Breast epithelium (tissue), 4 donors: Measurements from ENCODE around the gene ANG. TPM values are rescaled to one million over a fixed set of nuclear protein-coding genes. Genes with fewer than 3 reads are reported as not detected.

Experiments
- DNase-seq, 2 donors: peaks; one replicate each; pipeline ENCODE4 v3.0.0-alpha.2; 2019; ENCODE audit warnings: low spot score in 2 of 2
- H3K27ac ChIP-seq, 2 donors: fragments of 200-600 bp; sonication (generic) in 1 of 2; one replicate each; pipeline ENCODE4 v1.5.1; 2016 to 2019; ENCODE audit warnings: mild to moderate bottlenecking in 1 of 2
- H3K27me3 ChIP-seq, 2 donors: fragments of 200-600 bp; sonication (generic) in 1 of 2; one replicate each; pipeline versions ENCODE4 v1.5.1 to v1.6.0; 2017 to 2019; ENCODE audit warnings: control low read depth in 1 of 2, mild to moderate bottlenecking in 1 of 2
- H3K36me3 ChIP-seq: fragments of 200-600 bp; one replicate; pipeline ENCODE4 v1.5.1; 2019
- H3K4me1 ChIP-seq, 2 donors: fragments of 200-600 bp; sonication (generic); one replicate each; pipeline ENCODE4 v1.5.1; 2016 to 2019; ENCODE audit warnings: control low read depth in 1 of 2
- H3K4me3 ChIP-seq, 3 donors: fragments of 200-600 bp; sonication (generic); 1 replicate in 2 of 3; 2 replicates in 1 of 3; pipeline ENCODE4 v1.5.1; 2016 to 2019; ENCODE audit warnings: mild to moderate bottlenecking in 3 of 3, moderate library complexity in 2 of 3
- H3K9me3 ChIP-seq, 2 donors: fragments of 200-600 bp; sonication (generic) in 1 of 2; one replicate each; pipeline ENCODE4 v1.5.1; 2016 to 2019; ENCODE audit warnings: control low read depth in 1 of 2
- POLR2A ChIP-seq: fragments of 450-650 bp; IDR thresholded peaks from one replicate; pipeline ENCODE4 v1.6.1; 2016; ENCODE audit warnings: antibody characterized with exemption, mild to moderate bottlenecking, moderate library complexity
- POLR2AphosphoS5 ChIP-seq, 3 donors: sonication (generic); formaldehyde crosslinking; IDR thresholded peaks; one replicate each; pipeline ENCODE4 v1.6.1; 2017; ENCODE audit warnings: antibody characterized with exemption in 3 of 3
- intact Hi-C: fragments of 100-400 bp; cut with DNase I; formaldehyde crosslinking; loops from one replicate; pipeline ENCODE4 v1.15.1; 2023; ENCODE audit warnings: low total_unique reads
- total RNA-seq, 3 donors: library from RNA; depleted of rRNA; stranded (reverse); fragments of >200 nt; gene quantifications; one replicate each; pipeline ENCODE4 v1.1.0, GENCODE V29; 2016
- TF ChIP-seq, protein P1 (sequence below), 3 donors: fragments of 450-650 bp; IDR thresholded peaks; one replicate each; pipeline ENCODE4 v1.5.1; 2016 to 2017; ENCODE audit warnings: antibody characterized with exemption in 3 of 3, mild to moderate bottlenecking in 3 of 3, moderate library complexity in 3 of 3

ANG gene
- total RNA-seq, 3 donors from 2014 or later = 49.2 to 59.8 (median 55.5) TPM

DNA sequence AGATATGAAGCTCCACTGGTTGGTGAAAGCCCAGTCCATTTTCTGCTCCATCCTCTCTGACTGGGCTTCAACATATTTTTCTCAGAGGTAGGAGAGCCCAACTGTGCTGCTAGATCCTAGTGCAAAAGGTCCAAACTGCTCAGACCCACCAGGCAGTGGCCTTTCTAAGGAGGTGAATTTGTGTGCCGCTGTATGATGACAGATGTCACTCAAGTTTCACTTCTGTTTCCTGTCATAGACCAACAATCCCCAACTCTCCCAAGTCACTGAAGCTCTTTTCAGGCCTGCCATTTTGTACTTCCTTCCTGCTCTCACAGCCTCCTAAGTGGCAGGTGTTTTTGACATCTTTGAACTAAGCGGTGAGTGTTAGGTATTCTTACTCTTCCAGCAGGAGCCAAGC, 20.6 kb upstream of the ANG start:
- DNase-seq = no peak
- Histone ChIP-seq H3K27ac (no peak overlapping the region), H3K27me3 (no peaks in the 10 kb centered on the region), H3K4me1 (no peaks in the 10 kb centered on the region), H3K4me3 (no peak overlapping the region), H3K9me3 (no peaks in the 10 kb centered on the region), H3K36me3 (no peaks in the 10 kb centered on the region)
- intact Hi-C loops = no loop called here
- no peak for TF ChIP-seq POLR2AphosphoS5 (IDR thresholded peaks at IDR 0.05)

DNA sequence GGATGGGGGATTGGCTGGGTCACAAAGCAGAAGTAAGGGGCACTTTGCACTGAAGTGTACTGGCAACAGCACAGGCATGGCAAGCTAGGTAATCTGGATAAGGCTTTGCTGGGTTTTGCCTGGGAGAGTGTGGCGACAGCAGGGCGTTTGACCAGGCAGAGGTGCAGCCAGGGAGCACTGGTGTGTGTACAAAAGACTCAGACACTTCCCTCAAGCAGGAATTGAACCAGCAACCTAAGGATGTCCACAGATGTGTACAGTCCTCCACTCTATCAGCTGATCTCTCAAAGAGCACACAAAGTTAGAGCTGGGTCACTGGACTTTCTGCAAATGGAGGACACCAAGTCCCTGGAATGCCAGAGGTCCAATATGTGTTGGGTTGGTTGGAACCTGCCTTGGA, 19.6 kb upstream of the ANG start:
- H3K4me1 ChIP-seq = no peaks in the 10 kb centered on the region
- TF ChIP-seq, protein P1, sequence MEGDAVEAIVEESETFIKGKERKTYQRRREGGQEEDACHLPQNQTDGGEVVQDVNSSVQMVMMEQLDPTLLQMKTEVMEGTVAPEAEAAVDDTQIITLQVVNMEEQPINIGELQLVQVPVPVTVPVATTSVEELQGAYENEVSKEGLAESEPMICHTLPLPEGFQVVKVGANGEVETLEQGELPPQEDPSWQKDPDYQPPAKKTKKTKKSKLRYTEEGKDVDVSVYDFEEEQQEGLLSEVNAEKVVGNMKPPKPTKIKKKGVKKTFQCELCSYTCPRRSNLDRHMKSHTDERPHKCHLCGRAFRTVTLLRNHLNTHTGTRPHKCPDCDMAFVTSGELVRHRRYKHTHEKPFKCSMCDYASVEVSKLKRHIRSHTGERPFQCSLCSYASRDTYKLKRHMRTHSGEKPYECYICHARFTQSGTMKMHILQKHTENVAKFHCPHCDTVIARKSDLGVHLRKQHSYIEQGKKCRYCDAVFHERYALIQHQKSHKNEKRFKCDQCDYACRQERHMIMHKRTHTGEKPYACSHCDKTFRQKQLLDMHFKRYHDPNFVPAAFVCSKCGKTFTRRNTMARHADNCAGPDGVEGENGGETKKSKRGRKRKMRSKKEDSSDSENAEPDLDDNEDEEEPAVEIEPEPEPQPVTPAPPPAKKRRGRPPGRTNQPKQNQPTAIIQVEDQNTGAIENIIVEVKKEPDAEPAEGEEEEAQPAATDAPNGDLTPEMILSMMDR (IDR thresholded peaks at IDR 0.05) = no peak
- no peak for TF ChIP-seq POLR2A
- TF ChIP-seq POLR2AphosphoS5 (IDR thresholded peaks at IDR 0.05) = no peak
- intact Hi-C loops = no loop called here
- H3K4me3 ChIP-seq = no peak overlapping the region
- no peak overlapping the region for H3K27ac ChIP-seq
- no peaks in the 10 kb centered on the region for H3K36me3 ChIP-seq
- H3K9me3 ChIP-seq = no peaks in the 10 kb centered on the region
- DNase-seq = no peak
- no peaks in the 10 kb centered on the region for H3K27me3 ChIP-seq

GRCh38 chr14:20671597-20672283, 16.8 kb upstream of the ANG start:
- Histone ChIP-seq H3K27ac (no peak overlapping the region), H3K36me3 (no peaks in the 10 kb centered on the region), H3K4me3 (no peak overlapping the region), H3K9me3 (no peaks in the 10 kb centered on the region), H3K27me3 (no peaks in the 10 kb centered on the region), H3K4me1 (no peaks in the 10 kb centered on the region)
- intact Hi-C loops = no loop called here
- TF ChIP-seq POLR2AphosphoS5 (IDR thresholded peaks at IDR 0.05) = no peak
- TF ChIP-seq POLR2A = no peak
- TF ChIP-seq, protein P1 (IDR thresholded peaks at IDR 0.05) = no peak
- no peak for DNase-seq

DNA sequence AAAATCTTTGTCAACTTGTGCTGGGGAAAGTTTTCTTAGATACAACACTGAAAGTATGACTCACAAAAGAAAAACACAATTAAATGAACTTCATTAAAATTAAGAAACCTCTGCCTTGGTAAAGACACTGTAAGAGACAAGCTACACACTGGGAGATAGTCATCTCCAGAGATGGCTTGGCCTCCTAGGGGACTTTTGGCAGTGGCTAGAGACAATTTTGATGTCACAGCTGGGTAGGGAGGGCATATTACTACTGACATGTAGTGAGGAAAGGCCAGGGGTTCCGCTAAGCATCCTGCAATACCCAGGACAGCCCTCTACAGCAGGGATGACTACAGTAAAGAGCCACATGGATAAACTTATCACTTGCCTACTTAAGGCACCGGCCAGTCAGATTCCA, 12.9 kb upstream of the ANG start:
- TF ChIP-seq POLR2AphosphoS5 (IDR thresholded peaks at IDR 0.05) = no peak
- no peak for TF ChIP-seq POLR2A
- Histone ChIP-seq H3K4me3 (no peak overlapping the region), H3K27me3 (no peaks in the 10 kb centered on the region), H3K27ac (no peak overlapping the region), H3K4me1 (peaks cover 0 to 4% of the 10 kb centered on the region in 2 donors), H3K9me3 (no peaks in the 10 kb centered on the region), H3K36me3 (no peaks in the 10 kb centered on the region)
- DNase-seq = no peak
- intact Hi-C loops = loop anchor here (2.0 kb wide), 1 partner anchor 15 kb away; no protein-coding TSS in a partner anchor

GRCh38 chr14:20676072-20676471, 12.5 kb upstream of the ANG start:
- intact Hi-C loops = no loop called here
- Histone ChIP-seq H3K27me3 (no peaks in the 10 kb centered on the region), H3K9me3 (no peaks in the 10 kb centered on the region), H3K4me3 (no peak overlapping the region), H3K4me1 (peaks cover 0 to 8% of the 10 kb centered on the region in 2 donors), H3K36me3 (no peaks in the 10 kb centered on the region), H3K27ac (no peak overlapping the region)
- no peak for DNase-seq
- TF ChIP-seq POLR2A = no peak
- TF ChIP-seq, protein P1 (IDR thresholded peaks at IDR 0.05) = no peak
- no peak for TF ChIP-seq POLR2AphosphoS5 (IDR thresholded peaks at IDR 0.05)

DNA sequence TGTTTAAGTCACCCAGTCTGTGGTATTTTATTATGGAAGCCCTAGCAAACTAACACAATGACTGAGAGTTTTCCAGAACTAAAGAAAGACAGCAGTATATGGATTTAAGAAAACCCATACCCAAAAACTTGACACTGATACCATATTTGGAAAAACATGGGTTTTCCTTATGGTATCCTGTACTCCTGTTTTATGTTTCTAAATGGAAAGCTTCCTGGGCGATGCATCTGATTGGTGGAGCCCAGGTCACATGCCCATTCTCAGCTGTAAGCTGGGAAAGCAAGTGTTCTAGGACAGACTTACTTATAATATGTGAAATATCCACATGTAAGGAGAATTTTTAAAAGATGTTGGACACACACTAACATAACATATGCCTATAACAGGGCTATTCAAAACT, 8.7 kb upstream of the ANG start:
- Histone ChIP-seq H3K4me1 (peaks cover 0 to 9% of the 10 kb centered on the region in 2 donors), H3K9me3 (no peaks in the 10 kb centered on the region), H3K27ac (no peak overlapping the region), H3K36me3 (no peaks in the 10 kb centered on the region), H3K4me3 (no peak overlapping the region), H3K27me3 (no peaks in the 10 kb centered on the region)
- intact Hi-C loops = loop anchor here (5.0 kb wide), 1 partner anchor 68 kb away; no protein-coding TSS in a partner anchor
- no peak for DNase-seq
- TF ChIP-seq POLR2A = no peak
- TF ChIP-seq POLR2AphosphoS5 (IDR thresholded peaks at IDR 0.05) = no peak
- TF ChIP-seq, protein P1 (IDR thresholded peaks at IDR 0.05) = no peak
